ENCODE data around the gene DPP7. TPM values are rescaled to one million over a fixed set of nuclear protein-coding genes. Genes with fewer than 3 reads are reported as not detected.

DPP7 gene
- total RNA-seq, 1 experiment from 2014 or later: 51.6 TPM

GRCh38 chr9:137158625-137159024, 44.1 kb upstream of the DPP7 start:
- BruUV-seq (replicated peaks): no TSS peak
- Mint-ChIP-seq H3K27ac (ENCODE audit: unreplicated experiment) (no peak overlapping the region), H3K4me3 (ENCODE audit: low read depth, unreplicated experiment) (no peak overlapping the region), H3K4me1 (ENCODE audit: low read depth, unreplicated experiment) (peaks cover 14% of the 10 kb centered on the region), H3K9me3 (ENCODE audit: low read depth, unreplicated experiment) (no peaks in the 10 kb centered on the region), H3K27me3 (ENCODE audit: unreplicated experiment) (peaks cover 55% of the 10 kb centered on the region), H3K36me3 (ENCODE audit: insufficient read depth, unreplicated experiment) (peaks cover 5% of the 10 kb centered on the region)
- no peak for TF ChIP-seq CTCF (IDR thresholded peaks at IDR 0.05; ENCODE audit: unreplicated experiment)
- CTCF ChIA-PET: no interaction called here
- no peak for DNase-seq
- intact Hi-C loops (cut with micrococcal nuclease; ENCODE audit: unreplicated experiment): no loop called here

GRCh38 chr9:137157618-137158415, 43.3 kb upstream of the DPP7 start:
- Mint-ChIP-seq H3K9me3 (ENCODE audit: low read depth, unreplicated experiment) (no peaks in the 10 kb centered on the region), H3K27me3 (ENCODE audit: unreplicated experiment) (peaks cover 47% of the 10 kb centered on the region), H3K4me3 (ENCODE audit: low read depth, unreplicated experiment) (no peak overlapping the region), H3K4me1 (ENCODE audit: low read depth, unreplicated experiment) (peaks cover 14% of the 10 kb centered on the region), H3K36me3 (ENCODE audit: insufficient read depth, unreplicated experiment) (peaks cover 5% of the 10 kb centered on the region), H3K27ac (ENCODE audit: unreplicated experiment) (no peak overlapping the region)
- no peak for TF ChIP-seq CTCF (IDR thresholded peaks at IDR 0.05; ENCODE audit: unreplicated experiment)
- intact Hi-C loops (cut with micrococcal nuclease; ENCODE audit: unreplicated experiment): no loop called here
- no peak for DNase-seq
- no TSS peak for BruUV-seq (replicated peaks)
- CTCF ChIA-PET: no interaction called here

- CTCF ChIA-PET: interaction anchor here (0.6 to 0.7 kb wide), 2 partner anchors 28 to 434 kb away, joined by 3 to 5 read pairs; no protein-coding TSS in a partner anchor
- no peak for TF ChIP-seq CTCF (IDR thresholded peaks at IDR 0.05; ENCODE audit: unreplicated experiment)
- no peak for DNase-seq
- Mint-ChIP-seq H3K4me1 (ENCODE audit: low read depth, unreplicated experiment) (peaks cover 14% of the 10 kb centered on the region), H3K27me3 (ENCODE audit: unreplicated experiment) (peaks cover 44% of the 10 kb centered on the region), H3K4me3 (ENCODE audit: low read depth, unreplicated experiment) (no peak overlapping the region), H3K36me3 (ENCODE audit: insufficient read depth, unreplicated experiment) (peaks cover 5% of the 10 kb centered on the region), H3K27ac (ENCODE audit: unreplicated experiment) (no peak overlapping the region), H3K9me3 (ENCODE audit: low read depth, unreplicated experiment) (no peaks in the 10 kb centered on the region)
- intact Hi-C loops (cut with micrococcal nuclease; ENCODE audit: unreplicated experiment): no loop called here
- no TSS peak for BruUV-seq (replicated peaks)
These were observed 42.2 kb upstream of the DPP7 start for GRCh38 chr9:137156567-137157375.

GRCh38 chr9:137152844-137153405, 38.4 kb upstream of the DPP7 start:
- peaks cover 6% of the 10 kb centered on the region for H3K36me3 Mint-ChIP-seq (ENCODE audit: insufficient read depth, unreplicated experiment)
- CTCF ChIA-PET: no interaction called here
- intact Hi-C loops (cut with micrococcal nuclease; ENCODE audit: unreplicated experiment): no loop called here
- no peak for TF ChIP-seq CTCF (IDR thresholded peaks at IDR 0.05; ENCODE audit: unreplicated experiment)
- H3K27ac Mint-ChIP-seq (ENCODE audit: unreplicated experiment): no peak overlapping the region
- H3K4me1 Mint-ChIP-seq (ENCODE audit: low read depth, unreplicated experiment): no peaks in the 10 kb centered on the region
- no TSS peak for BruUV-seq (replicated peaks)
- DNase-seq: no peak
- H3K27me3 Mint-ChIP-seq (ENCODE audit: unreplicated experiment): peaks cover 17% of the 10 kb centered on the region
- peaks cover 2% of the 10 kb centered on the region for H3K9me3 Mint-ChIP-seq (ENCODE audit: low read depth, unreplicated experiment)
- no peak overlapping the region for H3K4me3 Mint-ChIP-seq (ENCODE audit: low read depth, unreplicated experiment)

All from Calu3 (cell line).